ENCODE measurements around the gene HYDIN.
"Not testable (repeated sequence)": the region's sequence is repeated elsewhere in the genome, so short reads cannot be mapped to it uniquely, and the experiment has no call there.

The HYDIN gene

GRCh38 chr16:71225145-71225544 lies 5.4 kb downstream of the HYDIN start:
- DNase-seq (ENCODE audit: low read depth in 2 of 2), result no peak

- no peak for DNase-seq (ENCODE audit: low read depth in 2 of 2)
Observed at GRCh38 chr16:71218306-71218963, 12.1 kb downstream of the HYDIN start.

- no peak for DNase-seq (ENCODE audit: low read depth in 2 of 2)
Observed at GRCh38 chr16:71217506-71217905, 13.0 kb downstream of the HYDIN start.

GRCh38 chr16:71216714-71217113 lies 13.8 kb downstream of the HYDIN start:
- no peak for DNase-seq (ENCODE audit: low read depth in 2 of 2)

DNA sequence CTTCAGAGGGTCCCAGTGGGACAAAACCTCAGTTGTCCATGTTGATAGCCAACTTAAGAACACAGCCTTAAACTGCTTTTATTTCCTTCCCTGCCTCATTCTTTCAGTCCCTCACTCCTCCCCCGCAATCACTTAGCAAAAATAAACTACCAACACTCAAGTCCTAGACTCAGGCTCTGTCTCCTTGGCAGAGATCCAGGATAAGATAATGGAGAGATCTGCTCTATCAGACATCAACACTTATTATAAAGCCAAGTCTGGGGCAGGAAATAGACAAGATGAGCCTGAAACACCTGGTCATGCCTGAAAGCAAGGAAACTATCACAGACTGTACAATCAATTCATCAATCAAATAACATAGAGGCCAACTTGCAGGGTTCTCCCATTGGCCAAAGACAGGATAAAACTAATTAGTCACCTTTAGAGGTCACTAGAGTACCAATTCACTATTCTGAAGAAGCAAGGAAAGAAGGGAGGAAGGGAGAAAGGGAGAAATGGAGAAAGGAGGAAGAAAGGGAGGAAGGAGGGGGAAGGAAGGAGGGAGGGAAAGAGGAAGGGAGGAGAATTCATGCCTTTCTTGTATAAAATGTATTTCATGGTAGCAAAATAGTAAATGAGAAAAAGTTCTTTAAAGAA lies 15.7 kb downstream of the HYDIN start:
- DNase-seq (ENCODE audit: low read depth in 2 of 2), result no peak

- no peak for DNase-seq (ENCODE audit: low read depth in 2 of 2)
Observed at GRCh38 chr16:71205482-71206131, 24.9 kb downstream of the HYDIN start.

GRCh38 chr16:71203631-71204030 lies 26.9 kb downstream of the HYDIN start:
- no peak for DNase-seq (ENCODE audit: low read depth in 2 of 2)

DNA sequence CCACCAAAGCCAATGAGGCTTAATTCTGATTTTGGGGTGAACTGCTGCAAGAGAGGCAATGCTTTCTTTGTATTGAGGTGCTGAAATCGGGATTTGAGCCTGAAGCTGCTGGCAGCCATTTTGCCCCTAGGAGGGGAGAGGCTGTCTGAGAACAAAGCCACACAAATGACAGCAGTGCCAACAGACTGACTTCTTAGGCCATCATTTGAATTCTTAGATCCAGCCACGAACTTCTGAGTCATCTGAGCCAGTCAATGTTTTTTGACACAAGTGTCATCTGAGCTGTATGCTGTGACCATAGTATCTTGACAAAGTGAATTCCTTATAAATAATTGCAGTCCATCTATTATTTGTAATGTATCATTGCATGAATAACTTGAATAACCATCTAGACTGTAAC lies 29.0 kb downstream of the HYDIN start:
- DNase-seq (ENCODE audit: low read depth in 2 of 2), result no peak

- no peak for DNase-seq (ENCODE audit: low read depth in 2 of 2)
Observed at GRCh38 chr16:71201054-71201453, 29.5 kb downstream of the HYDIN start.

DNA sequence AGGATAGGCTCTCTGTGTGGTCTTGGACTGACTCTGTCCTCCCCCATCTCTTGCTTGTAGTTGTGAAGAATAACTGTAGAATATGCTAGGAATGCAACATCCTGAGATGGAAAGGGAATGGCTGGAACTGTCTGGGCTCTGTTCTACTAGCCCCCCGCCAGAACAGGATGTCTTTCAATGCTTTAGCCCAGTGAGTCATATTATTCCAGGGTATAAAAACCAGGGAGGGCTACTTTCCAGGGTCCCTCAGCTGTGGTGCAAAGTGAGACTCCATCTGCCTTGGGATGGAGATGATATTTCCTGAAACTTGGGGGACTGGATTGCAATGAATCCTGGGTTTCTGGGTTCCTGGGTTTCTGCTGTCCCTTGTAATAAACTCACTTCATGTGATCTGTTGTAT lies 32.1 kb downstream of the HYDIN start:
- DNase-seq (ENCODE audit: low read depth in 2 of 2), result no peak

- DNase-seq (ENCODE audit: low read depth in 2 of 2), result no peak
Observed at GRCh38 chr16:71192387-71192786, 38.1 kb downstream of the HYDIN start.

DNA sequence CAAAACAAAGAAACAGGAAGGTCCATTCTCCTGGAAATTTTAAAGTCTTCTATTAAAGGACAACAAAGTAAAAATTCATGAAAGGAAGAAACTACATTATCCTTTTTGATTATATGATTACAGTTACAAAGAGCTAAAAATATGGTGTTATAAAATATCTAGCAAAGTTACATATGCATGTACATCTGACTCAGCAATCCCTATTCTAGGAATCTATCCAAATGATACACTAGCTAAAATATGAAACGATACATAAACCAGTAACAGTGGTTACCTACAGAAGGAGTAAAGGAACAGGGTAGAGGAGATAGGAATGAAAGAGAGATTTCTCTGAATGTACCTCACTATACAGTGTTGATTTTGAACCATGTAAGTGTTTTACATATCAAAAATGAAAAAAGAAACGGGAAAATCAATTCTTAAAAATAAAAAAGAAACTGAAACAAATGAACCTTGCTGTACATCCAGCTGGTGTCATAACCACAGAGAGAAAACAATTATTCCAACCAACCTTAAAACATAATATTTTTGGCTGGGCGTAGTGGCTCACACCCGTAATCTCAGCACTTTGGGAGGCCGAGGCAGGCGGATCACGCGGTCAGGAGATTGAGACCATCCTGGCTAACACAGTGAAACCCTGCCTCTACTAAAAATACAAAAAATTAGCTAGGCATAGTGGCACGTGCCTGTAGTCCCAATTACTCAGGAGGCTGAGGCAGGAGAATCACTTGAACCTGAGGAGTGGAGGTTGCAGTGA lies 41.4 kb downstream of the HYDIN start:
- DNase-seq (ENCODE audit: low read depth in 2 of 2), result no peak

GRCh38 chr16:71185347-71185746 lies 45.2 kb downstream of the HYDIN start:
- no peak for DNase-seq (ENCODE audit: low read depth in 2 of 2)

DNA sequence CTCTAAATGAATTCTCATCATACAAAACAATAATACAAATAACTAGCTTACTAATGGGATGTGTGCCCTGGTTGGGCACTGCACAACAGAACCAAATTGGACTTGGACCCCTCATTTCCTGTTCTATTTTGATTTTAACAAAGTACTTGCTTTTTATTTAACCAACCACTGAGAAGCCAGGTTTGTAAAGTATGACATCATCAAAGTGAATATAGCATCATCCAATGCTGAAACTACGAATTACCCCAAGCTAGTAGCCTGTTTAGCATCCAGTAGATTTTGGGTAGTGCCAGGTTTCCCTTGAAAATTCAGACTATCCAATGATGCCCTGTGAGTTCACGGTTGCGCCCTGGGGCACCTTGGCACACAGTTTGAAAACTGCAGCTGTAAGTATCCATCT lies 51.0 kb downstream of the HYDIN start:
- DNase-seq (ENCODE audit: low read depth in 2 of 2), result no peak

DNA sequence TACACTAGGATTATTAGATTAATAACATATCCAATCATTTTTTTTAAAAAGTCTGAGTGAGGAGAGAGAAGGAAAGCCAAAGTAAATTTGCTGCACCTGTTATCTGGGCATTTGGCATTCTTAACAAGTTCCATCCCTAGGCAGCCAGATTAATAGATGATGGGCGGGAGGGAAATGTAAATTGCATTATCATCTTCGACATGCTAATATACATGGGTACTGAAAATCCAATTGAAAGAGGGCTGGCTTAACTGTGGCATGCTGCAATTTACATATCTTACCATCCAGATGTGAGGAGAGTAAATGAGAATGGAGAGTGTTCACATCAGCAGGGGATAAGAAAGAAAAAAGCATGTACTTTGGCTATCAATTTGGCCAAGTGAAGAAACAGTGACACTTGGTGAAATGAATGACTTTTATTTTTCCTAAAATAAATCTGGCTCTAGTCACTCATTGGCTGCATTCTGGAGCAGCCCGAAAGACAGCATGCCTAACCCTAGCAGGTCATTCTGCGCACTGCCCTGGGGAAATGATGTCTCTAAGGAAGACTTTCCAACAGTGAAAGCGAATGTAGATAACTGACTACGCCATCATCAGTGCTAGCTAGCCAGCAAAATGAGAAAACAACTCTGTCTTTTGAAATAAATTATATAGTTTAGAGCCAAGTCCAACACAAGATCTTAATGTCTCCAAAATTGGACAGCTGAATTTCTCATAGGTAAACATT lies 57.9 kb downstream of the HYDIN start:
- no peak for DNase-seq (ENCODE audit: low read depth in 2 of 2)

DNA sequence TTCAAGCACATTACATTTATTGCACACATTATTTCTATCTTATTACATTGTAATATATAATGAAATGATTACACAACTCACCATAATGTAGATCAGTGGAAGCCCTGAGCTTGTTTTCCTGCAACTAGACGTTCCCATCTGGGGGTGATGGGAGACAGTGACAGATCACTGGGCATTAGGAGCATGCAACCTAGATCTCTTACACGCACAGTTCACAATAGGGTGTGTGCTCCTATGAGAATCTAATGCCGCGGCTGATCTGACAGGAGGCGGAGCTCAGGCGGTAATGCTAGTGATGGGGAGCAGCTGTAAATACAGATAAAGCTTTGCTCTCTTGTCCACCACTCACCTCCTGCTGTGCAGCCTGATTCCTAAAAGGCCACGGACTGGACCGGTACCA lies 69.5 kb downstream of the HYDIN start:
- not testable (repeated sequence) for DNase-seq (ENCODE audit: low read depth in 2 of 2)

- DNase-seq (ENCODE audit: low read depth in 2 of 2), result not testable (repeated sequence)
Observed at GRCh38 chr16:71157278-71157677, 73.2 kb downstream of the HYDIN start.

DNA sequence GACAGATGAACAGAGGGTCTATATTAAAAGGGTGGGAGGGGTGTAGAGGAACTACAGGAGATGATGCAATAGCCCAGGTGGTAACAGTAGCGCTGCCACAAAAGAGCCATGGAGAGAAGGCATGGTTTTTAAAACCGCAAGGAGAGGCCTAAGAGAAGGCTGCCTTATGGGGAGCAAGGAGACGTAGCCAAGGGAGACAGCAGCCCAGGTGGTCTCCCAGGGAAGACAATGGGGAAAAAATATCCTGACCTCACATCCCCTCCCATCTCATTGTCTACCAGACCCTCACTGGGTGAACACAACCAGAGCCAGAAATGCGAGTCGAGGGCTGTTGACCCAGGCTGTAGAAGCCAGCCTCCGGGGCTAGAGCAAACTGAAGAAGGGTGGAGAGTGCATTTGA lies 77.2 kb downstream of the HYDIN start:
- not testable (repeated sequence) for DNase-seq (ENCODE audit: low read depth in 2 of 2)

GRCh38 chr16:71151654-71152053 lies 78.9 kb downstream of the HYDIN start:
- DNase-seq (ENCODE audit: low read depth in 2 of 2), result not testable (repeated sequence)

GRCh38 chr16:71143246-71143645 lies 87.3 kb downstream of the HYDIN start:
- DNase-seq (ENCODE audit: low read depth in 2 of 2), result not testable (repeated sequence)

- DNase-seq (ENCODE audit: low read depth in 2 of 2), result not testable (repeated sequence)
Observed at GRCh38 chr16:71110565-71110964, 120.0 kb downstream of the HYDIN start.

Measured in stimulated activated CD4-positive, alpha-beta T cell treated with anti-CD3 and anti-CD28 coated beads, Interleukin-12 subunit alpha, Interleukin-12 subunit beta, amount 100 ng/mL, for 24 hours (primary cell).